C1 segment of cervical spinal cord (tissue), 14 donors: ENCODE data around the gene UCKL1.
A peak's percentile ranks its signal among the peaks of the same experiment; 100 is the strongest.

ENCODE experiments used
- DNase-seq, 14 donors: peaks; one replicate each; lab custom pipeline; 2025; lab: John Stamatoyannopoulos, UW

UCKL1 gene

DNA sequence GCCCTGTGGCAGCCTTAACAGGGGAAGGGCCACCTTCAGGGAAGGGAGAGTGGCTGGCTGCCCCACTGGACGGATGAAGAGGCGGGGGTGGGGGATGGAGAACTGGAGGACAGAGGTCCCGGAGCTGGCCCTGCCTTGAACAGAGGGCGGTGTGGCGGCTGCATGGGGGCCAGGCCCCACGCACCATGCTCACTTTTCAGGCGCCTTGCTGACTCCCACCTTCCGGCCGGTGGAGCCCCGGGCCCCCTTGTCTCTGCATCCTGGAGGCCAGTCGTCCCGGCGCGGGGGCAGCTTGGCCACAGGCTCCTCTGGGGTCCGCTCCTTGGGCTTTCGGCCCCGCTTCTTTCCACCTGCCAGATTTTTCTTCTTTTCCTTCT, 3.5 kb upstream of the UCKL1 start:
- DNase-seq, result no peak

DNA sequence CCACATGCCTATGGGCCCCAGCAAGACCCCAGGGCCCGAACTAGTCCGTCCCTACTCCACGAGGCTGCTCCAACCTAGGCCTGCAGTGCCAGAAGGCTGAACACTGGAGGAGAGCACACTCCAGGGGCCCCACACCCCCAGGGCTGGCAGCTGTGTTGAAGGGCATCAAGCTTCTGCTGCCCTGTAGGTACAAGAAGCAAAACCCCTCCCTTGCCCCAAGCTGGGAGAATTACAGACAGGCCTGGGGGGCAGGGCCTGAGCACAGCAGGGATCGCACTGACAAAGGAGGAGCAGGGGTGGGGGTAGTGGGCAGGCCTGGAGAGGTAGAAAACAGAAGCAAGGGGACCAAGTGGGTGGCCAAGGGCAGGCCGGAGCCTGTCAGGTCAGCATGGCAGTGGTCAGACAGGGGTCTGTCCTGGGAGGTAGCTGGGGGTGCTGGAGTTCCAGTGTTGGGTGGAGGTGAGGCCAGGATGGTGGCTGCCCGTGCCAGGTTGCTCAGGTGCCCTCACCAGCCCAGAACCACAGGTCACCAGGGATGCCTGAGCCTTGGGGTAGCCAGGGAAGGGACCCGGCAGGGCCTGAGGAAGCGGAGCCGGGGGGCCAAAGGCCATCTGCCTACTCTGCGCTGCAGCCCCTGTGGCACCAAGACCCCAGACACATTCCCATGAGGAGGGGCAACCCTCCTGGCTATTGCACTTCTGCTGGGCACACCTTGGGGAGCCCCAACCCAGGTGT, 2.9 kb upstream of the UCKL1 start:
- no peak for DNase-seq

DNA sequence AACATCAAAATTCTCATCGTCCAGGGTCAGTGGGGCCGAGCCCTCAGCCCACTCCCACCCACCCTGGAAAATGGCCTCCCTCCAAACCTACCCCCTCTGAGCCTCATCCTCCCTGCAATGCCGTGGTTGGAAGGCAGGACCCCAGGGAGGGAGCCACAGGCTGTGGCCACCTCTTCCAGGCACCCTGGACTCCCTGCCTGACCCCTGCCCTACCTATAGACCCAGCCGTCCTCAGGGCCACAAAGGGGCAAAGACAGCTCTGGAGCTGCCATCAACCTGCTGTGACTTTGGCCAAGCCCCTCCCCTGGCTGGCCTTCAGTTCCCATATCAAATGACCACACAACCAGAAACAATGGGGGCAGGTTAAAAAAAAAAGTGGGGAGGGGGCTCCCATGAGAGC, 2.3 kb upstream of the UCKL1 start:
- DNase-seq, result no peak

DNA sequence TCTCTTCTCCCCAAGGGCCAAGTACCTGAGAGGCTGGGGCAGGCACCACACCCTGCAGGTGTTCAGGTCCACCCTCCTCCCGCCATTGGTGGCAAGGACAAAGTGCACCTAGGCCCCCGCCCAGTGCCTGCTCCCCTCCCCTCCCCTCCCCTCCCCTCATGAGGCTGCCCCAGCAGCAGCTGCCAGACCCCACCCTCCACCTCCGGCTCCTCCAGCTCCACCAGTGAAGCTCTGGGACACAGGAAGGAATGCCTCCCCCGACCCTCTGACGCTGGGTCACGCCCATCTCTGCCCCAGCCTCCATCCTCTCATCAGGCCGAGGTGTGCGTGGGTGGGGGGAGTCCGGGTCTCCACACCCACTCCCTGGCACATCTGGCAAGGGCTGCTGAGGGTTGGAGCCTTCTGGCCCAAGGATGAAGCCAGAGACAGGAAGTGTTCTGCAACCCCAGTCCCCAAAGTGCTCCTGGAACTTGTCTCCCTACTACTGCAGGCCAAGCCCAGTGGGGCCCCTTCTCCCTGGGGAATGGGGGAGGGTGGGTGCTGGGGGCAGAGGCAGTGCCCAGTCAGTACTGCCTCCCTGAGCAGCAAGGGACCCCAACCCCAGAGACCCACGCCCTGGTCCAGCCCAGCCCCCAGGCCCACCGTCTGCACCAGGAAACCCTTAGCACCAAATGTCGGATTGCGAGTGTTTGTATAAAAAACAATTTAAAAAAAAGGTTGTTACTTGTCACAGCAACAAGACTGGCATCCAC, 1.6 kb upstream of the UCKL1 start:
- no peak for DNase-seq

DNA sequence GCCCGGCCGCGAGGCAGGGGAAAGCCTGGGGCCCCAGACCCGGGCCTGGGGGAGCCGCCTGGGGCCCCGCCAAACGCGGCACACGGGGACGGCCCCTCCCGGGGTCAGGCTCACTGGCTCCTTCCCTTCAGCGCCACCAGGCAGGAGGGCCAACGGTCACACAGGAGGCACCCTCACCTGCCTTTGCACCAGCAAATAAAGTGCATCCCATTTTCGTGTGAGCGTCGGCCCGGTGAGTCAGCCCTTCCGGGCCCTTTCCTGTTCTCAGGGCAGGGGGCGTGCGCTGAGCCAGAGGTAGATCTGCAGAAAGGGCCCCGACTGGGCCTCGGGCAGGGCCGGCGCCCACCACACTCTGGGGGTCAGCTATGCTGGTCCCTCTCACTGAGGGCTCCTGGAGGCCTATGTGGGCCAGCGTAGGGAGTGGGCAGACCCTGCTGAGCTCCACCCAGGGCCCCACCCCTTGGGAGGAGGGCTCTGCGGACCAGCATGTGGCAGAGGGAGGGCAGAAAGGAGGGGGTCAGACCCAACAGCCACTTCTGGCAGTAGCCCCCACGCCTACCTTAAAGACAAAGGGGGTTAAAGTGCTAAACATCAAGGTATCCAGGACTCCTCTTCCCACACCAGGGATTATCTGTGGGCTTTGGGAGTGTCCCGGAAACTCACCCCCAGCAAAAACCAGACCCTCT, 931 bp upstream of the UCKL1 start:
- DNase-seq, result peak in 8 of 14 donors; percentile 16 to 66 (median 36)

DNA sequence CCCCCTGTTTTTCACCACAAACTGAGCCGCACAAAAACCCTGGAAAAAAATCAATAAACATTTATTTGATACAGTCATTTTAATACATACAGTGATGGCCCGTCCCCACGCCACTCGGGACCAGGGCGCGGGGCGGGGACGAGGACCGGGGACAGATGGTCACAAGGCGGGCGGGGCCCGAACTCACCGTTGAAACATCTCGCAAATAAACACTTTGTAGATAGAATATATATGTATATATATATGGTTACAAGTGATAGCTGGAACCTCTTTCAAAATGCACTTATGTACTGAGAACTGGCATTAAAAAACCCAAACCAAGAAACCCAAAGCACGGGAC, 418 bp upstream of the UCKL1 start:
- peak in 1 of 14 donors; percentile 69 for DNase-seq

DNA sequence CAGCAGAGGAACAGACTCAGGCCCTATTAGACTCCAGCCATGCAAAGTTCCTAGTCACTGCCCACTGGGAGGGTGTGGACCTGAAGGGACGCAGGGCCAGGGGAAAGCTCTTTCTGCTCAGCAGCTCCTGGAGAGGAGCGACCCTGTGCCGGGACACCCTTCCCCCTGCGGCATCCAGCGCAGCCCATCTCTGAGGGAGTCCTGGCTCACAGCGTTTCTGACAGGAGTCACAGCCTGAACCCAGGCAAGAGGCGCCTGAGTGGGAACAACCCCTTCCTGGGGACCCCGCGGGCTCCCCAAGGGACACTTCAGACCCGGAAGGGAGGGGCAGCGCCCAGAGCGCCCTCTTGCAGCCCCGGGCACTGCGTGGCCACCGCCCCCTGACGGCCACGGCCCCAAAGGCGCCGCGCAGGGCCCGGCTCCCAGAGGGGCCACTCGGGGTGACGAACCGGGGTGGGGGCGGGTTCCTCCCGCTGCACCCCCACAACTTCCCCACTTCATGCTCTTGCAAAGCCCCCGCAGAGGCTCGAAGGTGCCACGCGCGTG, 862 bp downstream of the UCKL1 start:
- DNase-seq, result peak in 7 of 14 donors; percentile 59 to 74 (median 69)

DNA sequence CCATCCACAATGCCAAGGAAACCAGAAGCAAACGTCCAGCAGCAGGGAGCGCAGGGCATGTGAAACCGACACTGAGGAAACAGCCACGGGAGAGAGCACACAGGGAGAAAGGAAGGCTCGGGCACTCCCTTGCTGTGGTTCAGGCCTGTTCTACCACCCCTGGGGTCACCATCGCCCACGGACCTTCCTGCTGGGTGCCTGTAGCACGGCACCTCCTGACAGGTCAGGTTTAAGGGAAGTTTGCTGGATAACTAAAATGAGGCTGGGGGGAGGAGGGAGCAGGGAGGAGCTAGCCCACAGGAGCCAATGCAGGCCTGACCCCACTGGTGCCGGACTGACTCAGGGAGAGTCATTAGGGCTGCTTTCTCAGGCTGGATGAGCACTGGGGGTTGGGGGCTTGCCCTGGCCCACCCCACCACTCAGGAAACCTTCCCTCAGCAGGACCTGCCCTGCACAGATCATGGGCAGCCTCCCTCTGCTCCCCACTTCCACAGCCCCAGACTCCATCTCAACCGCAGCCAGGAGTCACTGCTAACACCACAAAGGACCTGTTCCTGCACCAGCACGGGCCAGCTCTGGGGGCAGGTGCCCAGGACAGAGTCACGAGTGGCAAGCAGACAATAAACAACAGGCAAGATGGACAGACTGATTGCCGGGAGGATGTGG, 2.3 kb downstream of the UCKL1 start:
- DNase-seq, result no peak

DNA sequence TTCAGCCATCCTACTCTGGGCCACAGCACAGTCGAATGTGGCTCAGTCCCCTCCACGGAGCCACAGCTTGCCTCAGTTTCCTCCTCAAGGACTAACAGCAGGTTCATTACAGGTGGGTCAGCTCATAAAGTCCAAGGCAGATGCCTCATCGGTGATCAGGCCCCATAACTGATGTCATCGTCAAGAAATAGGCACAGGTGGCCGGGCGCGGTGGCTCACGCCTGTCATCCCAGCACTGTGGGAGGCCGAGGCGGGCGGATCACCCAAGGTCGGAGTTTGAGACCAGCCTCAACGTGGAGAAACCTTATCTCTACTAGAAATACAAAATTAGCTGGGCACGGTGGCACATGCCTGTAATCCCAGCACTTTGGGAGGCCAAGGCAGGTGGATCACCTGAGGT, 3.4 kb downstream of the UCKL1 start:
- DNase-seq, result no peak

DNA sequence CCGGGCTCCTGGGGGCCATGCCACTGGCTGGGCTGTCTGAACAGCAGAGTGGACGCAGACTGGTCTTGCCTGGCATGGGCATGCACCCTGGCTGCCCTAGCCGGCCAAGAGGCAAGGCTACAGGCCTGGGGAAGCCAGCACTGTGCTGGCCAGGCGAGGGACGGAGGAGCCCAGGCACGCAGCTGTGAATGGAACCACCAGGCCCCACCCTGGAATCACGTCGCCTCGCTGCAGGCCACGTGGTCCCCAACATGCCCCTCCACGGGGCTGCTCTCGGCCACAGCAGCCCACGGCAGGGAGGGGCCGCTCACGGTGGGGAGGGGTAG, 4.0 kb downstream of the UCKL1 start:
- DNase-seq, result no peak

DNA sequence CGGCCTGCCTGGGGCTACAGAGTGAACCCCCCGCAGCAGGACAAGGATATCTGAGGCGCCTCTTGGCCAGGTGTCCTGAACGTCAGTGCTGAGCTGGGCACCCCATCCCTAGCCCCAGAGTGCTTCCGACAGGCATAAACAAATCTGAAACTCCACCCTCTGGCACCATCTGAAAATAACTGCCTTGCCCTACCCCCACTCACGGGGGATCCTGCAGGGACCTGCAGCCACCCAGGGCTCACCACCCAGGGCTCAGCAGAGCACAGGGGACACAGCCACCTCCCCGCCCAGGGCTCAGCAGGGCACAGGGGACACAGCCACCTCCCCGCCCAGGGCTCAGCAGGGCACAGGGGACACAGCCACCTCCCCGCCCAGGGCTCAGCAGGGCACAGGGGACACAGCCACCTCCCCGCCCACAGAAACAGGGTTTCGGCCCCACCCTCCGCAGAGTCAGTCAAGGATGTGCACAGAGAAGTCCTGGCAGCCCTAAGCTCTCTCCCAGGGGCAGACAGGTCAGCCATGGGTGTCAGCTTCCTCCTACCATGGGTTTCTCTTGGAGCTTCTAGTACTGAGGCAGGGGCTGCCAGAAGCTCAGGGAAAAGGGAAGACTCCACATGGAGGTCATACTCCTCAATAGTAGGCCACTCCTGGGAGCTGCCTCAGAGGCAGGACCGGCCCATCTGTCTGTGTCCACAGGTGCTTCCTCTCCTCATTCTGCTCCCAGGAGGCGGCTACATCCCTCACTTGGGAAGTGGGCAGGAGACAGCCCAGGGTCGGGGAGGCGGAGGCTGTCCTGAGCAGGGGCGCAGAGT, 4.6 kb downstream of the UCKL1 start:
- DNase-seq, result peak in 1 of 14 donors; percentile 72

DNA sequence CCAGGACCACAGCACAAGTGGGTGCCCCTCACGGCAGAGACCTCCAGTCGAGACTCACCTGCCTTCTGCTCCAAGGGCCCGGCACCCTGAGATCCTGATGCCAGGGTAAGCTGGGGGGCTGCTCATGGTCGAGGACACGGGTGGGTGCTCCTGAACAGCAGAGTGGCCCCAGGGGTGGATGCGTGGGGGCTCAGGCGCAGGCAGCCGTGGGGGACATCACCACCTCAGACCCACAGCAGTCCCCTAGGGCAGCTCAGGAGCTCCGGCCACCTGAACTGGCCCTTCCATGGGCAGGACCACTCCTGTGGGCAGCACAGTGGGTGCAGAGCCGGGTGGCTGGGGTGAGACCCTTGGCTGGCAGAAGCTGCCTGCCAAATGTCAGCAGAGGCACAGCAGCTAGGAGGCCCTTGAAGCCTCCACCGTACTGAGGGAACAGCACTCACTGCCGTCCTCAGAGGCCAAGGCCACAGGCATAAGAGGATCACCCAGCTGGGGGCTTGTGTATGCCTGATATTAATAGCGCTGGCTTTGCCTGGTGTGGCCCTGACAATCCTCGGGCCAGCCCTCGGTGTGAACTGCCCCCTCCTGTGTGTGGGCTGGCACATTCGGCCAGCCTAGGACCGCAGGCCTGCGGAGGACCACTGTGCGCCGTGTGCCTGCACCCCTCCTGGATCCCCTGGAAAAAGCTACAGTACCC, 5.4 kb downstream of the UCKL1 start:
- DNase-seq, result peak in 1 of 14 donors; percentile 72

DNA sequence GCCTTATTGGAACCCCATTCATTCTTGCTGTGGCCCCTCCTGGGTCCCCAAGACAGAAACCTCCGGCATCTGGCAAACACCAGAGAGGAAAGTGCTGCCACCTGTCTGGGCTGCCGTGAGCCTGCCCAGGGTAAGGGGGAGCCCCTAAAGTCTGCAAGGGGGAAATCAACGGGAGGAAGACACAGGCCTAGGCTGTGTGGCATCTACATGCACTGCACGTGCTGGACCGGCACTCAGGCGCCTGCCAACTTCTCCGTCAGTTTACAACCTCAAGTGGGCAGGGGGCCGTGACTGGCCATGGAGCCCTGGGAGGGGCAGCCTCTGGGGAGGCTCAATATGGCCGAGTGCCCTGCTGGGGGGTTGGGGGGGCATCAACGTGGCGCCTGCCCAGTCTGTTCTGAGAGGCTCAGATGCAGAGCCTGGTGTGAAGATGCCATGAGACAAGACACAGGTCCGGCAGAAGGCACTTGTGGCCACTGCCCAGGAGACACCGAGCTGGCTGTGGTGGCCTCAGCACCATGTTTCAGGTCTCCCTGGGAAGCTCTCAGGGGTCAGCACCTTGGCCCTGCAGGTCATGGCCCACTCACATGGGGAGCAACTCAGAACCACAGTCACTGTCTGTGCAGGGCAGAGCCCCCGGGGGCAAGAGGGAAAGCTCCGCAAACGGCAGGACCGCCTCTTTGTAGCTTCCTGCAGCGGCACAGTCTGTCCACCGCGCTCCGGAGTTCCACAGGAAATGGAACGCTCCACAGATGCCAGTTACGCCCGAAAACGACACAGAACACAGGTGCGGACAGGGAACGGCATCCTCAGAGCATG, 8.4 kb downstream of the UCKL1 start:
- DNase-seq, result peak in 10 of 14 donors; percentile 11 to 81 (median 44)

DNA sequence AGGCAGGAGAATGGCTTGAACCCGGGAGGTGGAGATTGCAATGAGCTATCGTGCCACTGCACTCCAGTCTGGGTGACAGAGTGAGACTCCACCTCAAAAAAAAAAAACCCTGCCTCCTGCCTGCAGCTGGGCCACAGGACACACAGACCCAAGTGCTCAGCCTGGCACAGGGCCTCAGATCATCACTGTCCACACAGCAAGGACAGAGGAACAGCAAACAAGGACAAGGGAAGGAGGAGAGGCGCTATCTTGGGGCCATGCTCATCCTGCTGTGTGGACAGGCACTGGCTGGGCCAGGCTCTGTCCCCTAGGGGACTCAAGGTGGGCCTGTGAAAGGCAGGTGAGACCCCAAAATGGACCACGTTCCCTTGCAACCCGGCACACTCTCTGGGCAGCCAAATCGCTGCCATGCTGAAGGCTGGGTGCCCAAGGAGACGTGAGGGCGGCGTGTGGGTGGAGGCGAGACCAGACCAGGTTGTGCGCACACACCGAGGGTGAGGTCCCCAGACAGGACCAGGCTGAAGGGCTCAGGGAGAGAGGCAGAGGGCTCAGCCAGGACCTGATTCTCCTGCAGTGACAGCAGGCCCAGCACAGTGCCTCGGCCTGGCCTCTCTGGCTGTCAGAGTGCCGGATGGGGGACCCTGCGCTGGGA, 9.1 kb downstream of the UCKL1 start:
- no peak for DNase-seq

DNA sequence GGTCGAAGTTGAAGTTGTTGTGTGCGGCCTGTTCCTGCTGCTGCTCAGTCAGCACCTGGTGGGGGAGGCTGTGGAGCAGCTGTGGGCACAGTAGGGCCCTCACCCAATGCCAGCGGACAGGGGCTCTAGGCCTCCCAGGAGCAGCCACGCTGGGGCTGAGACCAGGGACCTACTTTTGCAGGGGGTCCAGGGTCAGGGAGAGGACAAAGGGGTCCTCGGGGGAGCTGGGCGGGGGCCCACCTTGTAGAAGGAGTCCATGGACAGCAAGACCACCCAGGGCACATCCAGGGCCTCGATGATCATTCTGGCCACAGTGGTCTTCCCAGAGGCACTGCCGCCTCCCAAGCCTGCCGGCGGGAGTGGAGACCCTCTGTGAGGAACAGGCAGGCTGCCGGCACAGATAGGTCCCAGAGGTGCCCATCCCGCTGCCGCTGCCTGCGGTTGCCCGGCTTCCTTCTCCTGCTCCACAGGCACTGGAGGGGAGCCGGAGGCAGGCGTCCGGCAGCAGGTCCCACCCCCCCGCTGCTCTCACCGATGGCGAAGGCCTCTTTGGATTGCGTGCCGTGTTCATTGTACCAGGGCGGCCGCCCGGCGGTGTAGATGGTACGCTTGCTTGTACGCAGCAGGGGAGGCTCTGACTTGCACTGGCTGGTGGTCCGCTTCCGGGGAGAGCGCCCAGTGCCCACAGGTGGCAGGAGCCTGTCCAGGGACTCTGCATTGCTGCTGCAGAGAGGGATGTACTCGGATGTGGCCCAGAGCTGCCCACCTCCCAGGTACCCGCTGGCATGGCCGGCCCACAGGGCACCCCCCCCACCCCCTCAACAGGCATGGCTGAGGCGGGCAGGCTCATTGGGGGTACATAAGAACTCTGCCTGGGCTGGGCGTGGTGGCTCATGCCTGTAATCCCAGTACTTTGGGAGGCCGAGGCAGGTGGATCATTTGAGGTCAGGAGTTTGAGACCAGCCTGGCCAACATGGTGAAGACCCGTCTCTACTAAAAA, 10.0 kb downstream of the UCKL1 start:
- DNase-seq, result no peak

DNA sequence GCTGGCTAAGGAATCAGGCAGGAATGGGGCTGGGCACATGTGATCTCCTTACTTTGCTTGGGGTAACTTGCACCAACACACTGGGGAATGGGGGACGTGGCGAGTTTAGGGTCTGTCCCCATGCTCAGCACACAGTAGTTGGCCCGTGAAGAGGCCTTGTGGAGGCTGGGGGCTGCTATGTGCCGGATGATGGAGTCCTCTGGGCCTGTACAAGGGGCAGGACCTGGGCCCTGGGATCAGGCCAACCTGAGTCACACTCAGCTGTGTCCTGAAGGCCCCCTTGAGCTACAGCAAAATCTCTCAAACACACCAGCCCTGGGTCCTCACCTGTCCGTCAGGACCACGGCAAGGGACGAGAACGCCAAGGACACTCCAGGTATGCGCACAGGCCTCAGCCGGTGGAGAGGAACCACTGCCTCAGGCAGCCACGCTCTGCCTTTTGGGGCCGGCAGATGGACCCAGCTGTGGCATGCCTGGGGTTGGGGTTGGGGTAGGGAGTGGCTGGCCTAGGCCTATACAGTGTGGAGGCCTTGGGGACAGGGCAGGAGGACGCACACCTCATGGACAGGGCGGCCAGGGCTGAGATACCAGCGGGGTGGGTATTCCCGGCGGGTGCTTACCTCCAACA, 11.1 kb downstream of the UCKL1 start:
- no peak for DNase-seq
